Stimulated activated CD8-positive, alpha-beta memory T cell treated with anti-CD3 and anti-CD28 coated beads, Interleukin-15, amount 100 ng/mL, for 4 hours (primary cell): Measurements from ENCODE around the gene HLA-DPB1.
"Not testable (repeated sequence)": the region's sequence is repeated elsewhere in the genome, so short reads cannot be mapped to it uniquely, and the experiment has no call there.

Source experiments
- DNase-seq, 2 donors: peaks; one replicate each; pipeline ENCODE4 v3.0.0-alpha.2; 2020; ENCODE audit warnings: low read depth in 2 of 2

Gene HLA-DPB1

DNA sequence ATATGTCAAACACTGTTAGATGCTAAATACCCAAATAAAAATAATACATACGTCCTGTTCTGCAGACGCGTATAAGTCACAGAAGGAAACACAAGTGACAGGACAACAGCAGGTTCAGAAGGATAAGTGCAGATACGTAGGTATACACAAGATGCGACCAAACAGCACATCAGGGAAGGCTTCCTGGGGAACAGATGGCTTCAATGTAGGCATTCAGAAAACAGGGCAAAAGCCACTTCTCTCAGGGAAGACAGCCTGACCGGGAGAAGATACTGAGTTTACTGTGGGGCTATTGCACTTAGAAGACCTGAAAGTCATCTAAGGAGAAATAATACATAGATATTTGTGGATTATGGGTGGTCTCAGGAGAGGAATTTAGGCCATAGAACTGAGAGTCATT, 4.2 kb upstream of the HLA-DPB1 start:
- DNase-seq, result no peak

DNA sequence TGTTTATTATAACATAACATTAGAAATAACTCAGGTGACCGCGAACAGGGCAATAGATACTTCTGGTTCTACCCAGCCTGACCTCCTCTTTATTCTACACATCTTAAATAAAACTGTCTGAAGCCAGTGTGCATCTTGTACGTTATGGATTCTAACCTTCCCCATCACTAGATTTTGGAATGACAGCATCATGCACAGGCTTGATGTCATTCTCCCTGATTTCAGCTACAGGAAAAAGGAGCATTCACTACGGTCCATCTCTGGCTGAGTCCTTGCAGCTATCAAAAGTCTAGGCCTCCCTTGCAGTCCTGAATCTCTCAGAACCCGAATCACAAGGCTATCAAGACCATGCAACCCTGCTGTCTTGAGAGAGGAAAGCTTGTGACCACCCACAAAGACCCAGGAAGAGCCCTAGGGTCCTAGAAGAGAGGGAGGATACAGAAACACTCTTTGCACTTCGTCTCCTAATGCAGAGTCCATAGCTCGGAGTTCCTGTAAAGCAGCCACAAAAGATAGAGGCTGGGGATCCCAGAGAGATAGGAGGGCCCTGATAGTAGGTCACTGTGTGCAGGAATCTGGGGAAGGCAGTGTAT, 3.2 kb upstream of the HLA-DPB1 start:
- DNase-seq, result no peak

DNA sequence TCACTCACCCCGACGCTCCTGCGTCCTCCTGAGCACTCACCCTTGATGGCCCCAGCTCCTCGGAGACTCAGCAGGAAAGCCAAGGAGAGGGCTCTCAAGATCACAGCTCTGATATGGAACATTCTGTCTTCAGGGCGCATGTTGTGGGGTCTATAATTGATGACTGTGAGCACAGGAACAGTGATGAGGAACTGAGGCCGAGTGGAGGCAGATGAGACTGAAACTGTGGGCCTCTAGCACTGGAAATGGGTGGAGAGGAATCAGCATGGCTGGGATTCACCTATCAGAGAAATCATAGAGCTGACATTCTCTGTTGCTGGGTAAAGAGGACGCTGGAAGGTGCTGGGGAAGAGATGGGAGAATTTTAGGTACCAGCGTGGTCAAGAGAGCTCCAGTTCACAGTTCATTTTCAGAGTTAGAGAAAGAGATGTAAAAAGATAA, 2.3 kb upstream of the HLA-DPB1 start, which contains the start of gene HLA-DPA1:
Gene HLA-DPA1, minus strand, starts transcription at position 219 of the 441 bp plus-strand sequence.
- DNase-seq, result no peak

DNA sequence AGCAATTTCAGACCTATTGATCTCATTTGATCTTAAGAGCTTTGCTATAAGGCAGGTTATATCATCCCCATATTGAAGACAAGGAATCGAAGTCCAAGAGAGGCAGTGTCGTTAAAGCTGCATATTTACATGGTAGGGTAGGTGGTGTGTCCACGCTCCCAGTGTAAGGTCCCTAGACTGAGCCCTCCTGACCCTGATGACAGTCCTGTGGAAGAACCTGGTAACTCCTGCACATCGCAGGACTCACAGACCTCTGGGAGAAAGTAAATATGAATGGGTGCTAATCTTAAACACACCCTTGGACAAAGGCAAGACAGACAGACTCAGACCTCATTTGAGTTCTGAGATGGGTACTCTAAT, 602 bp upstream of the HLA-DPB1 start:
- no peak for DNase-seq

DNA sequence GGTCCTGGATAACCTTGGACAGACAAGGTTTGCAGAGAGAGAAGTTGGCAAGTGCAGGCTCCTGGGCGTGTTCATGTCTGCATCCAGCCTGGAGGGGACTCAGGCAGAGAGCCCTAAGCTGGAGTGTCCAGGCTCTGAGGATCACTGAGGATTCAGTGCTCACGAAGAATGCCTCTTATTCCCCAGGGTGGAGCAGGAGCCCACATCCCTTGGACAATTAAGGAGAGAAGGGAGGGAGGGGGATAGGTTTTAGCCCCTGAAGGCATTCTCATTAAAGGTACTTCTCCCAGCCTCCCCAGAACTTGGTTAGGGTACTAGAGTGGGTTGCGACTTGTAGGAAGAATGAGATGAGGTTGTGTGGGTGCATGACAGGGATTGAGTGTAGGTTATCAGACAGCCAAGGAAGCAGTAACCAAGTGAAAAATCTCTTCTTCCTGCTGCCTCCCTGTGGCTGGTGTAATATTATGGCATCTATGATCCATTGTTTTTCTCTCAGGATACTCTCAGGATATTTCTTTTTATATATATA, 680 bp downstream of the HLA-DPB1 start:
- no peak for DNase-seq

DNA sequence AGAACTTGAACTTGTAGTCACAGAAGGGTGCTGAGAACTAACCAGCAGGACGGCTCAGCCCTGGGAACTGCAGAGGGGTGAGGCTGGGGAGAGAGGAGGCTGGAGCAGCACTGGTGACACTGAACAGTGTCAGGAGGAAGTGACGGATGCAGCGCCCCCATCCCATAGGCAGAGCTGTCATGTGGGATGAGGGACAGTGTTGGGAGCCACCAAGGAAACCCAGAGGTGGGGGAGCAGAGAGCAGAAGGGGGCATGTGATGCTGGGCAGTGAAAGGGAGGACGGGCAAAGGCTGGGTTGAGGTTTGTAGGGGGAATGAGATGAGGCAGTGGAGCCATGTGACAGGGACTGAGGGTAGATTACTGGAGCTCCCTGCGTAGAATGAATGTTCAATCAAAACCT, 2.1 kb downstream of the HLA-DPB1 start:
- DNase-seq, result no peak

DNA sequence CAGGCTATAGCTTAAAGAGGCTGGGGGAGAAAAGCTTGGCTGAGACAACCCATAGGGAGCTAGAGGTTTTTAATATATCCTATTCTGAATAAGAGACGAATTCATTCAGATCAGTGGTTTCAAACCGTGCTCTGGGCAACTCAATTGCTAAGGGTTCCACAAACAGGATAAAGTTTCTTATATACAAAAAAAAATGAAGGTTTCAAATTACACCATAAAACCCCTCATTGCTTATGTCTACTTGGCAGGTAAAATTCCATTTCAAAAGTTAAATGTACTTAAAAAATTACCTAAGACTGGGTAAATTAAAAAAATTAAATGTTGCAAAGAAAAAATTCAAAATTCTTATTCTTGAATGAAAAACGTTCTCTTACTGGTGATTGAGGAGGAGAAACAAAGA, 2.7 kb downstream of the HLA-DPB1 start:
- no peak for DNase-seq

DNA sequence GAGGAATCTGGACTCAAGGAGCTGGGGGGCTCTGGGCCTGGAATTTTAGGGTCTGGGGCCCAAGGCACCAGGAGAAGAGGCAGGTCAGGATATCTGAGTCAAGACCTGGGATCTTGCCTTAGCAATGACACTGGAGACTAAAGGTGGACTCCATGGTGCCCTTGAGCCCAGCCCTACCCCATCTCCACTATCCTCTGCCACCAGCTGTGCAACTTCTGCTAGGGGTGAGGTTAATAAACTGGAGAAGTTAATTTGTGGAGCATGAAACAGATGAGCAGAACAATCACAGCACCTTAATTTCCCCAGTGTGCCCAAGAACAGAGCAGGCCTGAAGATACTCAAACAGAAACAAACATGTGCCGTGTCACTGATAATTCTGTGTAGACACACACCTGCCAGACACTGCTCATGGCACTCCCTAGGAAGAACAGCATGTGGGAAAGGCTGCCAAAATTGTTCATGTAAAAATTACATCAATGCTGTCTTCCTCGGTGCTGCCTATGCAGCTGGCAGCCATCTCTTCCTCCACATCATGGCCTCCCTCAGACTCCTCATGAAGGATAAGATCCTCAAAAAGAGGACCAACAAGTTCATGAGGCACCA, 3.2 kb downstream of the HLA-DPB1 start:
- DNase-seq, result no peak

DNA sequence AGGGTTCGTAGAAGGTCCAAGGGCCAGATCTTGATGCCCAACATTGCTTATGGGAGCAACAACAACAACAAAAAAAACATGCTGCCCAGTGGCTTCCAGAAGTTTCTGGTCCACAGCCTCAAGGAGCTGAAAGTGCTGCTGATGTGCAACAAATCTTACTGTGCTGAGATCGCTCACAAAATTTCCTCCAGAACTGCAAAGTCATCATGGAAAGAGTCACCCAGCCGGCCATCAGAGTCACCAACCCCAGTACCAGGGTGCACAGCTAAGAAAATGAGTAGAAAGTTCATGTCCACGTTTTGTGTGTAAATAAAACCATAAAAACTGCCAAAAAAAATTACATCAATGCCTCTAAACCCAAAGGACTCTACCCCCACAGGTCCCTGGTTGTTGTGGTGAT, 3.8 kb downstream of the HLA-DPB1 start:
- DNase-seq, result no peak

DNA sequence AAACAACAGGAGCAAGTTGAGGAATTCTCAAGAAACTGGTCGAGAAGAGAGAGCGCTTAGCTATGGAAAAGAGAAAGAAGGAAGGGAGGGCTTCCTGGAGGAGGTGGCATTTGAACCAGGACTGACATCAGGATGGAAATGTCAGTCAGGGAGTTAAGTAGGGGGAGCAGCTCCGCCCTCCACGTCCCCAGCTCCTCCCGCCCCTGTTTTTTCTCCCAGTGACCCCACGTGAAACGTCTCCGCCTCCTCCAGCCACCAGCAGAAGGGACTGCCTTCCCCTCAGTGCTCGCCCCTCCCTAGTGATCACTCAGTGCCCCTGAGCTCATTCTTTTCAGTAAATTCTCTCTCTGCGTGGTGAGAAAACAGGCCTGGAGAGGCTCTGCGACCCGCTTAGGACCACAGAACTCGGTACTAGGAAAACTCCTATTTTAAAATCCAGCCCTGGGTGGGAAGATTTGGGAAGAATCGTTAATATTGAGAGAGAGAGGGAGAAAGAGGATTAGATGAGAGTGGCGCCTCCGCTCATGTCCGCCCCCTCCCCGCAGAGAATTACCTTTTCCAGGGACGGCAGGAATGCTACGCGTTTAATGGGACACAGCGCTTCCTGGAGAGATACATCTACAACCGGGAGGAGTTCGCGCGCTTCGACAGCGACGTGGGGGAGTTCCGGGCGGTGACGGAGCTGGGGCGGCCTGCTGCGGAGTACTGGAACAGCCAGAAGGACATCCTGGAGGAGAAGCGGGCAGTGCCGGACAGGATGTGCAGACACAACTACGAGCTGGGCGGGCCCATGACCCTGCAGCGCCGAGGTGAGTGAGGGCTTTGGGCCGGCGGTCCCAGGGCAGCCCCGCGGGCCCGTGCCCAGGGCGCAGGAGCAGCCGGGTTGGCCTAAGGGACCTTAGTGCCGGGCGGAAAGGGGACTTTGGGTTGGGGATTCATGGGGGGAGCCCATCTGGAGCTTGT, 4.6 kb downstream of the HLA-DPB1 start:
- DNase-seq, result no peak

DNA sequence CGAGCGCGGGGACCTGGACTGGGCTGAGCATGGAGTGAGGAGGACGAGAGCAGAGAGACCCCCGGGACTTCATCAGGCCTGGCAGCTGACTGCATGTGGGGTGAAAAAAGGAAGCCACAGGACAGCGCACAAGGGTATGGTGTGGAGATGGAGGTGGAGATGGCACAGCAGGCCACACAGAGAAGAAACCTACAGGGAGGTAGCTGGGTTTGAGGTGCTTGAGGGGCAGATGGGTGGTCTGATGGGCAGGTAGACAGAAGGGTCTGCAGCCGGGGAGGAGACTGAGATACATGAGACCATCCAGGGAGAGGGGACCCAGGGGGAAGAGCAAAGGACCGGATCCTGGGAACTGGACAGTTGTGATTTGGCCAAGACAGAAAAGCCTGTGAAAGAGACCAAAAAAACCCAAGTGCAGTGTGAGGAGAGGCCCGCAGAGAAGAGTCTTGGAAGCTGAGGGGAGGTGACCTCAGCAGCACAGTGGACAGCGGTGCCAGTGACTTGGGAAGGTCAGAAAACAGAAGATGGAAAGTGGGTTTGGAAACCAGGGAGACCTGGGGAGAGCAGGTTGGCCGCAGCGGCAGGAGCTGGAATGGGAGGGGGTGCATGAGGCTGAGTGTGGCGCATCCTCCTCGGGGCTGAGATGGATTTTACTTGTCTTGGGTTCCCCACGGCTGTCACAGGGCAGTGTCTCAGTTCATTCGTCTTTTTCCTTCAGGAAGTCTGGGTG, 5.5 kb downstream of the HLA-DPB1 start:
- no peak for DNase-seq

DNA sequence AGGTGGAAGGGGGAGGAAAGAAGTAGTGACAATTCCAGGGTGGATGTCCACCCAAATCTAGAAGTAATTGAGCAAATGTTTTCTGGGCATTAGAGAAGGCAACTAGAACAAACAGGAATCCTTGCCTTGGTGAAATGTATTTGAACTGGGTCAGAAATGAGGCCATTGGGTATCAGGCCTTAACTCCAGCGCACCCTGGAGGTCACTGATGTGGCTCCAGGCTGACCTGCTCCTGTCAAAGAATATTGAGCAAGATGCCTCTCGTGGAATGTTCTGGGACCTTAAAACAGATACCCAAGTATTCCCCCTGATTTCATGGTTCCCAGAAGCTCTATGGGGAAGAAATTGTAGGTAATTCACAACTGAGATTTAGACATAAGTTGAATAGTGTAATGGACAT, 6.9 kb downstream of the HLA-DPB1 start:
- DNase-seq, result no peak

DNA sequence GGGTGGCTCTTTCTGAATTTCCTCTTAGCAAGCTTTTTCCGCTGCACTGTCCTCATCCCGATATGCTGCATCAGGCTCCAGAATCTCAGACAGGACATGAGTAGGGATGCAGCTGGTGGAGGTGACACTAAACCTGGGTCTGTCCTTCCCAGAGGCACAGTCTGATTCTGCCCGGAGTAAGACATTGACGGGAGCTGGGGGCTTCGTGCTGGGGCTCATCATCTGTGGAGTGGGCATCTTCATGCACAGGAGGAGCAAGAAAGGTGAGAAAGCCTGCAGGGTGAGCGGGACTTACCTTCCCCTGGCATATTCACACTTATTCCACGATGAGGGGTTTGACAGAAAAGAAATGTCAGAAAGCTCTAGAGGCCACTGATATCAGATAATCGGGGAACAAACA, 9.8 kb downstream of the HLA-DPB1 start:
- no peak for DNase-seq

DNA sequence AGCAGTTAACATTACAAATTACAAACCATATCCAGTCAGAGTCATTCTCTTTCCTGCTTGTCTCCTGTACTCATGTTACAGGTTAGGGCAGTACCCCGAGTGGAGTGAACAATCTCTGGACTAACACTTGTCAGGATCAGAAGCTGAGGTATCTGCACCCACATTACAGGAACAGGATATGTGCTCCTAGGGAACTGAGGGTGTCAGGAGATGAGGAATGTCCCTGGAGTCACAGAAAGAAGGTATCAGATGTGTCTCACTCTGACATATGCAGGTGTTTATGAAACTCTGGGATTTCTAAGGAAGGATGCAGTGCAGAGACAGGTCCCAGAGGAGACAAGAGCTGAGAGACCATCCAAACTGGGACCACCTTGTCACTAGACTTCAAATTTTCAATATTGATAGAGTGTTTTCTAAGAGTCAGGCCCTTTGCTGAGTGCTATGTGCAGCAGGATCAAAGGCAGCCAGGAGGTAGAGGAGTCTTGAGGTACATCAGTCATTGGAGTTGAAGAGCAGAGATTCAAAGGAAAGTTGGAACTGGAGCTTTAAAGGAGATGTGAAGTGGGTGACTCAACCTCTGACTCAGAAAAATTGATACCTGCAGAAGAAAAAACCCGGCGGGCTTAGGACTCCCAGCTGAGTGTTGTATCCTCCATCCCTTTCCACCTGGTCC, 12.6 kb downstream of the HLA-DPB1 start:
- DNase-seq, result no peak

DNA sequence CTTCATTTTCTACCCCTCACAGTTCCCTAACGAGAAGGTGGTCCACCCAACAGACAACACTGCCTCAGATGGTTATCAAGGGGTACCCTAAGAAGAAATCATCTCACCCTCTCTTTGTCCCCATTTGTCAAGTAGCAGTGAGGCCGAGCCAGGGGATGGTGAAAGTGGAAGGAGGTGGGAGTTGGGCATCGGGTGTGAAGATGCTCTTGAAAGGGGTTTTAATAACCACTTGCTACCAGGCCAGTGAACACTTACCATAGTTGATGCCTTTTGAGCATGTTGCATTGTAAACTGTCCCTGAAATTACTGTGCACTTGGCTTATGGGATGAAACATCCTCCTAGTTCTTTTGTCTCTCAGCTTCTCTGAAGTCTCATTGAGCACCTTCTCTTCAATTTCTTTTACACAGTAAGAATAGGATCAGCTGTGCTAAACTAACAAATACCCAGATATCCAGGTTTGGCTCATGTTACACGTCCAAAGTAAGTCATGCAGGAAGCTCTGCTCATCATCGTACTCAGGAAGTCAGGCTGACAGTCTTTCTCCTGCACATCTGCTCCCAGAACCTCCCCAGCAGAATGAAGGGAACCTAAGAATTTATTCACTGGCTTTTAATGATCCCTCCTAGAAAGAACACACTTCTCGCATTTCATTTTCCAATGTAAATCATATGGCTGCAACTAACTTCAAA, 13.3 kb downstream of the HLA-DPB1 start:
- no peak for DNase-seq

DNA sequence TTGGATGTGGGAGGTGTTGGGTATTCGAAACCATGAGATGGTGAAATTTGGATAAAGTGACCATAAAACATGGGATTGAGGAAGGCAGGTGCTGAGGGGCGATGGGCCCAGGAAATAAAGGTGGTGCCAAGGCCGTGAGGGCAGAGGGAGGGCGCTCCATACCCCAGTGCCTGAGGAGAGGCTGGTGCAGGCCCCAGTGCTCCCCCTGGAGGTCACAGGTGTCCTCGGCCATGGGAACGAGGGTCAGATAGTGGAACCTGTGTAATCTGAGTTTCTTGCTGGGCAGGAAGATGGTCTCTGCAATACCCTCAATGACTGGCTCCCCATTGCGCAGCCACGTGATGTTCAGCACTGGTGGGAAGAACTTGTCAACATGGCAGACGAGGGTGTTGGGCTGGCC, 16.2 kb downstream of the HLA-DPB1 start:
- peak in 1 of 2 donors; percentile 16 for DNase-seq

DNA sequence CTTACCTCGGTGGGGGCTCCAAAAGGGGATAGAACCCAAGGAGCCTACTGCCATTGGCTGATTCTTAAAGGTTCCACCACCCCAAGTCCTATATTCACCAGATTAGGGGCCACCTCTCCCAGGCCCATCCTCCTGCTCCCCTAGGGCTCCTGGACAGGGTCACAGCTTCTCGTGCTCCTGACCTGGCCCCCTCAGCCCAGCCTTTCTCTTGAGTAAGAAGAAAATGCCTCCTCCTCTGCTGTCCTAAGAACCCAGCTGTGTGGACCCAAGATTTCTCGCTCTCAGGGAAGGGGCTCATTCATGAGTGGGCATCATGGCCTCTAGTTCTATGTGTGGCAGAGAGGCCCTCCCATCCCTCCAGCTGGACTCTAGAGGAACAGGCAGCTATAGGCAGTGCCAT, 16.6 kb downstream of the HLA-DPB1 start:
- no peak for DNase-seq

DNA sequence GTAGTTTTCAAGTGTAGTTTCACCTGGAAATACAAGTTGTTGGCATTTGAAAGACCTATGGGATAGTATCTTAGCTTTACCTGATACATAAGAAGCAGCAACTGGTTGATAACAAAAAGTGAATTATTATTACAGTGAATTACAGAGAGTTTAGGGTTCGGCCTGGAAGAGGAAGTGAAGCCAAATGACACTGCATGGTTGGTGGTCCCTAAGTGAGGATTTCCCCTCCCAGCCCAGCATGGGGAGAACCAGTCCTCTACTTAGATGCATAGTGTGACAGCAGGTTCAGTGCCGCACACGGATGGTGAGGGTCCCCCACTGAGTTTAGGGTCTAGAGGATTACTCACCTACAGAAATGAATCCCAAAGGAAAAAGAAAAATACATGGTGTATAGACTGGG, 18.1 kb downstream of the HLA-DPB1 start:
- DNase-seq, result no peak

DNA sequence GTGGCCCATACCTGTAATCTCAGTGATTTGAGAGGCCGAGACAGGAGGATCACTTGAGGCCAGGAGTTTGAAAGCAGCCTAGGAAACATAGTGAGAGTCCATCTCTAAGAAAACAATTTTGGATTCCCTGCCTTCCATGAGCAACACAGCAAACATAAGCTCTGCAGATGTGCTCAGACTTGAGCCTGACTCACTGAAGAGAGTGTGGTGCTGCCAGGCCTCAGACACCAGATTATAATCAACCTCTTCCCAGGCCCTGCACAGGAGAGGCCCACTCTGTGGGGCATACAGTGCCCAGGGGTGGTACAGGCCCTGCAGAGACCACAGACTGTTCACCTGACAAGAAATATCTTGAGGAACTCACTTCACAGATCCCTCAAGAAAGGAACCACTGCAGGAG, 19.9 kb downstream of the HLA-DPB1 start:
- no peak for DNase-seq

DNA sequence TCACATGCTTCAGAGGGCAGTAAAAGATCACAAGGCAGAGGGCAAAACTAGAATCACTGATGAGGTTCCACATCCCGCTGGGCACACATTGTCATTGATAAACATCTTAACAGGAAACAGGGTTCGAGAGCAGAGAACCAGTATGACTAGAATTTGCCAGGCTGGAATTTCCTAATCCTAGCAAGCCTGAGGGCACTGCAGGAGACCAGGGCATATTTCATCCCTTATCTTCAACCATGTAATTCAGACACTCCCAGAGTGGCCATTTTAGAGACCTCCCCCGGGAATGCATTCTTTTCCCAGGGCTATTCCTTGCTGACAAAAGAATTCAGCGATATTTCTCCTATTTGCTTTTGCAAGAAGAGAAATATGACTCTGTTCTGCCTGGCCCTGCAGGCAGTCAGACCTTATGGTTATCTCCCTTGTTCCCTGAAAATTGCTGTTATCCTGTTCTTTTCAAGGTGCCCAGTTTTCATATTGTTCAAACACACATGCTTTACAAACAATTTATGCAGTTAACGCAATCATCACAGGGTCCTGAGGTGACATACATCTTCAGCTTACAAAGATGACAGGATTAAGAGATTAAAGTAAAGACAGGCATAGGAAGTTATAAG, 25.4 kb downstream of the HLA-DPB1 start:
- not testable (repeated sequence) for DNase-seq
